ENCODE results near the gene BEX5. TPM values are rescaled to one million over a fixed set of nuclear protein-coding genes. Genes with fewer than 3 reads are reported as not detected.

Gene BEX5
- polyA plus RNA-seq, 3 donors: 10.4 to 11.6 (median 10.4) TPM

DNA sequence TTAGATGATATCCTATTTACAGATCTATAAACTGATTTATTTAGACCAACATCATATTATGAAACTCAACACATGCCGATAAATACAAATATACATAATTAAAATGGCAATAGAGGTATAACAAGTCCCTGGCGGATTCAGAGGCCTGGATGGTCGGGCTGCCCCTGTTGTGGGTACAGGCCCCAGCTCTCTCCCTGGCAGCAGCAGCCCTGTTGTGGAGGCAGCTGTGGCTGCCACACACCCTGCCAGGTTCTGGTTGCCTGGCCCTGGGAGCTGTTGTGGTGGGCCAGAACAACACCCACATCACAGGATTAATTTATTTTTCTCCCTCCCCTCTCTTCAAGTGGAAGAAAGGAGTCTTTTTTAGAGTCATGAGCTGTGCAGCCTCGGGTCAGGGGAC, 42.4 kb downstream of the BEX5 start:
- DNase-seq (ENCODE audit: extremely low read depth in 1 of 11, low read depth in 9 of 11, low spot score in 4 of 11): no peak

Other genes with a start within 250 kb of the BEX5 start
- 10 to 100 TPM; 24.2 to 48.0 (median 31.6) TPM for gene ZMAT1, start 223.9 kb downstream of the BEX5 start, polyA plus RNA-seq (ENCODE audit: insufficient read length in 3 of 3)
- 10 to 100 TPM; 14.3 to 20.6 (median 16.4) TPM for gene TCEAL2, start 30.3 kb downstream of the BEX5 start, polyA plus RNA-seq (ENCODE audit: insufficient read length in 3 of 3)
- gene TCEAL6, start 13.5 kb downstream of the BEX5 start, polyA plus RNA-seq (ENCODE audit: insufficient read length in 3 of 3): under 1 TPM; 0.17 to 0.27 (median 0.24) TPM
- under 1 TPM in 2 of 3 donors, not detected in 1; 0.12 to 0.26 TPM for gene TCP11X1, start 59.3 kb upstream of the BEX5 start, polyA plus RNA-seq (ENCODE audit: insufficient read length in 3 of 3)
- under 1 TPM in 2 of 3 donors, not detected in 1; 0.26 to 0.71 TPM for gene NXF2, start 91.2 kb upstream of the BEX5 start, polyA plus RNA-seq (ENCODE audit: insufficient read length in 3 of 3)

Measured in renal cortex interstitium (tissue), 11 donors.